ENCODE measurements around the gene PGM5. TPM values are rescaled to one million over a fixed set of nuclear protein-coding genes. Genes with fewer than 3 reads are reported as not detected.
"Not testable (repeated sequence)": the region's sequence is repeated elsewhere in the genome, so short reads cannot be mapped to it uniquely, and the experiment has no call there.

The PGM5 gene
- 1 to 10 TPM; 6.5 to 6.9 TPM for total RNA-seq

GRCh38 chr9:68356380-68357118 lies at the start of gene PGM5:
Gene PGM5, plus strand, starts transcription at chr9:68356611. Its CDS starts 517 bp downstream, at chr9:68357128.
- ATAC-seq (peak; percentile 68), DNase-seq (peak; percentile 4 to 23 (median 12))
- H3K4me1 ChIP-seq; H3K27ac ChIP-seq; H3K9me3 ChIP-seq; intact Hi-C loops (cut with DNase I); H3K36me3 ChIP-seq (replicated peaks in 1 of 2; ENCODE audit: insufficient read depth in 1 of 2, low read depth in 2 of 2); H3K27me3 ChIP-seq: not testable (repeated sequence)
- peak within 1 kb of the TSS in 1 of 2 donors; percentile 67 for H3K4me3 ChIP-seq
- WGBS, 2 donors = 0% methylated on average over 12 to 52 of the region's 58 CpGs

GRCh38 chr9:68307127-68307526 lies 49.3 kb upstream of the PGM5 start:
- H3K27me3 ChIP-seq; H3K36me3 ChIP-seq (replicated peaks in 1 of 2; ENCODE audit: insufficient read depth in 1 of 2, low read depth in 2 of 2); H3K27ac ChIP-seq; H3K4me1 ChIP-seq; intact Hi-C loops (cut with DNase I); H3K4me3 ChIP-seq; H3K9me3 ChIP-seq; DNase-seq: not testable (repeated sequence)
- ATAC-seq = peak; percentile 35
- WGBS, 2 donors = 14 to 25% methylated on average over 18 to 21 of the region's 35 CpGs

- ATAC-seq = peak; percentile 27
- intact Hi-C loops (cut with DNase I); H3K9me3 ChIP-seq; DNase-seq; H3K36me3 ChIP-seq (replicated peaks in 1 of 2; ENCODE audit: insufficient read depth in 1 of 2, low read depth in 2 of 2); H3K4me1 ChIP-seq; H3K27me3 ChIP-seq; H3K27ac ChIP-seq; H3K4me3 ChIP-seq: not testable (repeated sequence)
- WGBS, 2 donors = 12 to 18% methylated on average over 7 to 20 of the region's 21 CpGs
Measured at GRCh38 chr9:68307654-68308053, 48.8 kb upstream of the PGM5 start.

- DNase-seq; ATAC-seq; H3K36me3 ChIP-seq (replicated peaks in 1 of 2; ENCODE audit: insufficient read depth in 1 of 2, low read depth in 2 of 2); H3K4me1 ChIP-seq; H3K4me3 ChIP-seq; H3K27me3 ChIP-seq; H3K27ac ChIP-seq; H3K9me3 ChIP-seq; intact Hi-C loops (cut with DNase I): not testable (repeated sequence)
- no CpG with 5 or more reads among the region's 5 CpGs for WGBS, 2 donors
Measured at GRCh38 chr9:68311208-68311607, 45.2 kb upstream of the PGM5 start.

GRCh38 chr9:68318209-68318608 lies 38.2 kb upstream of the PGM5 start:
- H3K36me3 ChIP-seq (replicated peaks in 1 of 2; ENCODE audit: insufficient read depth in 1 of 2, low read depth in 2 of 2); H3K4me1 ChIP-seq; intact Hi-C loops (cut with DNase I); H3K4me3 ChIP-seq; ATAC-seq; DNase-seq; H3K27me3 ChIP-seq; H3K9me3 ChIP-seq; H3K27ac ChIP-seq: not testable (repeated sequence)
- WGBS, 2 donors = 59 to 65% methylated on average over 9 to 10 of the region's 10 CpGs

- ATAC-seq; H3K36me3 ChIP-seq (replicated peaks in 1 of 2; ENCODE audit: insufficient read depth in 1 of 2, low read depth in 2 of 2); DNase-seq; H3K4me3 ChIP-seq; H3K9me3 ChIP-seq; intact Hi-C loops (cut with DNase I); H3K4me1 ChIP-seq; H3K27me3 ChIP-seq; H3K27ac ChIP-seq: not testable (repeated sequence)
- WGBS, 2 donors = no CpG with 5 or more reads among the region's 24 CpGs
Measured at GRCh38 chr9:68323749-68324148, 32.7 kb upstream of the PGM5 start.

GRCh38 chr9:68324518-68324917 lies 31.9 kb upstream of the PGM5 start:
- H3K4me1 ChIP-seq; H3K27ac ChIP-seq; ATAC-seq; H3K9me3 ChIP-seq; H3K4me3 ChIP-seq; H3K27me3 ChIP-seq; H3K36me3 ChIP-seq (replicated peaks in 1 of 2; ENCODE audit: insufficient read depth in 1 of 2, low read depth in 2 of 2); intact Hi-C loops (cut with DNase I); DNase-seq: not testable (repeated sequence)
- WGBS, 2 donors = no CpG with 5 or more reads among the region's 20 CpGs

GRCh38 chr9:68329106-68329505 lies 27.3 kb upstream of the PGM5 start:
- ATAC-seq; DNase-seq; H3K4me1 ChIP-seq; H3K27me3 ChIP-seq; H3K27ac ChIP-seq; H3K36me3 ChIP-seq (replicated peaks in 1 of 2; ENCODE audit: insufficient read depth in 1 of 2, low read depth in 2 of 2); intact Hi-C loops (cut with DNase I); H3K9me3 ChIP-seq; H3K4me3 ChIP-seq: not testable (repeated sequence)
- 62 to 79% methylated on average over 2 of the region's 4 CpGs for WGBS, 2 donors

GRCh38 chr9:68330531-68331173 lies 25.8 kb upstream of the PGM5 start:
- H3K36me3 ChIP-seq (replicated peaks in 1 of 2; ENCODE audit: insufficient read depth in 1 of 2, low read depth in 2 of 2); H3K9me3 ChIP-seq; H3K27ac ChIP-seq; DNase-seq; H3K27me3 ChIP-seq; intact Hi-C loops (cut with DNase I); H3K4me3 ChIP-seq; H3K4me1 ChIP-seq; ATAC-seq: not testable (repeated sequence)
- 87 to 100% methylated on average over 1 to 6 of the region's 11 CpGs for WGBS, 2 donors

GRCh38 chr9:68332122-68332521 lies 24.3 kb upstream of the PGM5 start:
- H3K4me3 ChIP-seq; H3K27ac ChIP-seq; ATAC-seq; H3K36me3 ChIP-seq (replicated peaks in 1 of 2; ENCODE audit: insufficient read depth in 1 of 2, low read depth in 2 of 2); intact Hi-C loops (cut with DNase I); H3K9me3 ChIP-seq; H3K4me1 ChIP-seq; H3K27me3 ChIP-seq; DNase-seq: not testable (repeated sequence)
- WGBS, 2 donors = 20% methylated on average over 1 of the region's 1 CpG; no CpG with 5 or more reads in 1 of the 2 donors

GRCh38 chr9:68335935-68336334 lies 20.5 kb upstream of the PGM5 start:
- H3K9me3 ChIP-seq; H3K4me1 ChIP-seq; DNase-seq; H3K27ac ChIP-seq; H3K36me3 ChIP-seq (replicated peaks in 1 of 2; ENCODE audit: insufficient read depth in 1 of 2, low read depth in 2 of 2); H3K27me3 ChIP-seq; intact Hi-C loops (cut with DNase I); ATAC-seq; H3K4me3 ChIP-seq: not testable (repeated sequence)
- WGBS, 2 donors = 81 to 87% methylated on average over 3 of the region's 3 CpGs
